GM19438 (cell line): Measurements from ENCODE around the gene SMTN.
"Not testable (repeated sequence)": the region's sequence is repeated elsewhere in the genome, so short reads cannot be mapped to it uniquely, and the experiment has no call there.

Experiments used
- ATAC-seq: cut with Tn5 transposase; IDR thresholded peaks from one replicate; pipeline ENCODE4 v1.9.1; 2021; ENCODE audit warnings: low read depth; ENCODE audit not compliant: unreplicated experiment

Gene SMTN

DNA sequence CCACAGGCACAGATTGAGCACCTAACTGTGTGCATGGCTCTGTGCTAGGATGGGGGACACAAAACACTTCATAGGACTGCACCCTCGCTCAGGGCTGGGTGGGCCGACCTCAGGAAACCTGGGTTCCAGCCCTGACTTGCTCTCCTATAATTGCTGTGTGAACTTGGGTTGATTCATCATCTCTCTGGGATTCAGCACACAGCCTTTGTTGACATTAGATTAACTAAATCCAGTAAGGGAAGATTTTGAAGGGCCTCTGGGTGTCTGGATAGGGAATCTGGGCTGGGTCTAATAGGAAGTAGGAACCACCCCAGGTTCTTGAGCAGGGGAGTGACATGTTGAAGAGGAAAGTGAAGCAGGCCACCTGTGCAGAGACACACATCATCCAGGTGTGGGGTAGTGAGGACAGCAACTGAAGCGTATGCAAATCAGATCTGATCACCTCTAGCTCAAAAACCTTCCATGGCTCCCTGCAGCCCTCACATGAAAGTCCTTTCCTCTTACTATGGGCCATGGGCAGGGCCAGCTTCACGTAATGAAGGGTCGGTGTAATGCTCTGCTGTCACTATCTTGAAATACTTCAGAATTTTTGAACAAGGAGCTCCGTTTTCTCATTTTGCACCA, 11.3 kb upstream of the SMTN start:
- ATAC-seq, result not testable (repeated sequence)

DNA sequence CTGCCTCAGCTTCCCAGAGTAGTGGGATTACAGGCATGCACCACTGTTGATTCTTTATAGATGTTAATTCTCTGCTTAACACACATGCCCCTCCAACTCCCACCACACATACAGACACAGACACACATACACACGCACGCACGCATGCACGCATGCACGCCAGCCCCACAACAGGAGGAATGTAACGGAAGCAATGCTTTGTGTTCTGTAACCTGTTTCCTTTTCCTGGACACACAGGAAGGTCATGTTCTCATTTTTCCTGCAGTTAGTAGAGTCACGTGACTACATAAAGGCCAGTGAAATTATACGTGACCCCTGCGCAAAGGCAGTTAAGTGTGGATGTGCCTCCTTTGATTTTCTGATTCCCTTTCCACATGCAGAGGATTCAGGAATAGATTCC, 8.0 kb upstream of the SMTN start:
- not testable (repeated sequence) for ATAC-seq

DNA sequence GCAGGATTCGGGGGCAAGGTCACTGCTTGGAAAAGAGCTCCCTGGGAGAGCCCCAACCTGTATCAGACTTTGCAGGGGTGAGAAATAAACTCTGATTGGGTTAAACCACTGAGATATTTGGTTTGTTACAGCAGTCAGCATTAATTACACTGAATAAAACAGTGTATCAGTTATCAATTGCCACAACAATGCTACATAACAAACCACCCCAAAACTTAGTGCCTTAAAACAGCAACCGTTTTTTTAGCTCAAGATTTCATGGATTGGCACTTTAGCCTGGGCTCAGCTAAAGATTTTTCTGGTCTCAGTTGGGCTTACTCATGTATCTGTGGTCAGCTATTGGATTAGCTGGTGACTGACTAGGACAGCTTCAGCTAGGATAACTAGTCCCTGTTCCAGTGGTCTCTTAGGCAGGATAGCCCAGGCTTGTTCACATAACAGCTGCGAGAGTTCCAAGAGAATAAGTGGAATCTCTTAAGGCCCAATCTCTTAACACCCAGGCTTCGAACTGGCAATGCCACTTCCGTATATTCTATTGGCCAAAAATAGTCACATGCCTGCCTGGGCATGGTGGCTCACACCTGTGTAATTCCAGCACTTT, 7.5 kb upstream of the SMTN start:
- ATAC-seq, result not testable (repeated sequence)

DNA sequence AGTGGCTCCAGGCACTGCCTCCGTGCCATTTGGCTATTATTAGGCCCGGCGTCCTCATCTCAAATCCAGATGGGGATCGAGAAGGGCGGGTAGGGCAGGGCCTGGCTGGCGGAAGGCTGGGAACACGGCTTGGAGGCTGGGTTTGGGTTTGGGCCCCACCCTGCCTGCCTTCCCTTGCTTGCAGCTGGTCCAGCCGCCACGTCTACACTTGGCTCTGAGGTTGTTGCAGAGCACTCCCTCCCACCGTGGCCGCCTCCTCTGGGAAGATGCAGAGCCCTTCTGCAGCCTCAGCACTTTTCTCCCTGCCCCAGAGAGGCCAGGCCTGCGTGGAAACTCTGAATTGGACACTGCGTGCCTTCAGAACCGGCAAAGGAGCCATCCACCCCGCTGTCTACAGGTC, 5.2 kb upstream of the SMTN start:
- ATAC-seq, result no peak

DNA sequence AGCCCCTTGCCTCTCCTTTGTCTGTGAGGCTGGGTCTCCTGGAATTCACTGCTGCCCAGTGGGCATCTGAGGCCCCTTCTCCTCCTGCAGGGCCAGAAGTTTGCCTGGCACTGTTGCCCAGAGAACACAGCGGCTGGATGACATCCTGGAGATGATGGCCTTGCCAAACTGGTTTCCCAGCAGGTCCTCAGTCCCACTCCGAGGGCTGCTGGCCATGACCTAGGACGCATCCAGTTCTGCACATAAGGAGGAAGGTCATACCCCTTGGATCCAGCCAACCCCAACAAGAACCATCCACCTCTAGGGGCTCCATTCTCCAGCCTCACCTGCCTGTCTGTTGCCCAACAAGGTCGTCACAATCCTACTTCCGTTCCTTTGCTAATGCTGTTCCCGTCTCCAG, 3.4 kb upstream of the SMTN start:
- ATAC-seq, result no peak

DNA sequence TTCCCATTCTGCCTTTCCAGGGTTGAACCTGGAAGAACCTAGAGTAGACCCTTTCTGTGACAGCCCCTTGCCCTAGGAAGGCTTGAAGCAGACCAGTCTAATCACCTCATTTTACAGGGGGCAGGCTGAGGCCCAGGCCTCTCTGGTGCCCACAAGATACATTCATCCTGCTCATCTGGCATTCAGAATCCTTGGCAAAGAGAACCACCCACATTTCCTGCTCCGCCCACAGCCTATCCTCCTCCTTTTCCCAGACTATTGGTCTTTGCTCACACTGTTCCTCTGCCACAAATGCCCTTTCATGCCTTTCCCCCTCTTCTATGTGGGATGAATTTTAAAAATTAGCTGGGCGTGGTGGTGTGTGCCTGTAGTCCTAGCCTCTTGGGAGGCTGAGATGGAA, 2.7 kb upstream of the SMTN start:
- not testable (repeated sequence) for ATAC-seq

DNA sequence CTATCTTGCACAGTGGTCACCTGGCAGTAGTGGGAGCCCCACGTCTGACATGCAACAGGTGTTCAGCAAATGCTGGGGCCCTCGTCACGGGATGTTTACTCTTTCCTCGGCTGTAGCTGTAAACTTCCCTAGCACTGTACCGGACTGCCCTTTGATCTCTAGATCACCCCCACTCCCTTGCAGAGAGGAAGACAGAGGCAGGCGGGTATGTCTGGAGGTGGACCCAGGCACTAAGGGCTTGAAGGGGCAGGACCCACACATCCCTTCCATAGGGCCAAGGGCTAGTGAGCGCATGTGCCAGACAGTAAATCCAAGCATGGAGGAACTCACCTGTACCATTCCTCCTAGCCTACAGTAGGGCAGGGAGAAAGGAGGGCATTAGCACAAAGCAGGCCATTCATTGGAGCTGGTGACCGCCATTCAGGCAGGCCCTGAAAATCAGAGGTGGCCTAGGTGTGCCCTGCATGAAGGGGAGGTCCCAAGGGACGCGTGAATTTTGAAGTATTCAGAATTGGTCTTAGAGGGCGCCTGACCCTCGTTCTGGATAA, 1.9 kb upstream of the SMTN start:
- ATAC-seq, result no peak

DNA sequence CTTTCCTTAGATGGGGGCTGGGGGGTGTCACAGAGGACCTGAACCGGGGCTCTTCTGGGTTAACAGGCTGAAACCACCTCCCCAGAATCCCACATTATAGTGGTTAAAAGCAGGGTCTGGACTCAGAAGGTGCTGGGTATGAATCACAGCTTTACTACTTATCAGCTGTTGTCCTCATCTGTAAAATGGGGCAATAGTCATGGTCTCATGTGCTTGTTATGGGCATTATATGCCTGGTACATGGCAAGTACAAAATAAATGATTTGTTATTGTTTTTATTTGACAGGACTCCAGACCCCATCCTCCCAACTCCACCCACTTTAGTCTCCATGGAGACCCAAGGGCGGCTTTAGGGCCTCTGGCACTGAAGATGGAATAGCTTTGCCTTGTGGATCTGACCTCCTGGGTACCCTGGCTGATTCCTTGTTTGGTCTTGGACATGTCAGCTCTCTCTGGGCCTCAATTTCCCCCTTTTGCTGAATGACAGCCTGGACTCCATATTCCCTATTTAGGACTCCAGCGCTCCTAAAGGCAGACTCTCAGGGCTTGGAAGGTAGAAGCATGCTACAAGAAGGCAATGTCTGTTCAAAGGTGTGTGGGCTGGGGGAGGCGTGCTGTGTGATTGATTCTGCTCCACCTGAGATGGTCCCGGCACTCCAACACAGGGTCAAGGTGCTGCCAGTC, 812 bp upstream of the SMTN start:
- no peak for ATAC-seq

DNA sequence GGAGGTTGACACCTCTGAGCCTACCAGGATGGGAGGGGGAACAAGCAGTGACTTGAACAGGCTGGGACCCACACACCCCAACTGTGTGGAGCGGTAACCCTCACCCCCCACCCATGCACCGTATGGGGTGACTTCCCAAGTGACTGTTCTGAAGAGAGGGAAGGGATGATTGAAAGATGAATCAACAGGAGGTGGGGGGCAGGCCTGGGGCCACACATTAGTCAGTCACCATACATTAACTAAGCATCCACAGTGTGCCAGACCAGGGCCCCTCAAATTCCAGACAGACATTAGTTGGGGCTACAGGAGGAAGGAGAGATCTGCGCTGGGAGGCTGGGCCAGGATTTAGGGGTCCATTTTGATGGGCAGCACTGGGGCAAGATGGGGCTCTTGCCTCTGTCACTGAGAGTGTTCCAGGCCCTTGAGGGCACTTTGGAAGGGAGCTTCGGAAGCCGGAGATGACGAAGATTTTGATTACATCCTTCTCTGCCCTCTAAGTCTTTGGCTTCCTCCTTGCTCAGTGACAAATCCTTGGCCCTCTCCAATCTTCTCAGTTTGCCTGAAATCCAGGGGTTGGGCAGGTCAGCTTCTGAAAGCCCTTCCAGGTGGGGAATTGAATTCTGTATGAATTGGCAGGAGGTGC, 966 bp downstream of the SMTN start:
- ATAC-seq, result no peak

DNA sequence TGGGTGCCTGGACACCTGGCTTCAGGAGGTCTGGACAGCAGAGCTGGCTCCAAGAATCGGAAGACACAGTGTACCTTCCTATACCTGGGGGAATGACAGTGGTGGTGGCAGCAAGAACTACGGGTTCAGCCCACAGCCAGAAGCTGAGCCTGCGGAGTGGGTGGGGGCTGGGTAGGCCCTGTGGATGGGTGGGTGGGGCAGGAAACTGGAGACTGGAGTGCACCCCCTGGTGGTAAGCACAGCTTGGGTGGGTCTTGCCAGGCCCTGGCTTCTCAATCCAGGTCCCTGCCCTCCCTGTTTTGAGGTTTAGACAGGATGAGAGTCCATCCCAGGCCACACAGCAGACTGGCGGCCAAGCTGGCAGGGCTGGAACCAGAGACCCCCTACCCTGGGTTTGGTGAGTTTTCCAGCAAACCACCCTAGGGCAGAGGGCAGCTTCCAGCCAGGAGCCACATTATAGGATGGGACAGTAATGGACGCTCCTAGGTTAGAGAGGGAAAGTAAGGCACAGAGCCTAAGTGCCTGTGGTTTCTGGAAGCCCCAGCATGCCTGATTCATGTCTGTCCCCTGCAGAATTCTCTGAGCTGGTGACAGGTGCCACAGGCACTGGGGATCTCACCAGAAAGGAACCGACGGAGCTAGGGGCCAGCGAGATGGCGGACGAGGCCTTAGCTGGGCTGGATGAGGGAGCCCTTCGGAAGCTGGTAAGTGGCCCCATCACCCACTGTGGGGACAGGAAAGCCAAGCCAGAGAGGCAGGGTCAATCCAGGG, 1.7 kb downstream of the SMTN start:
- no peak for ATAC-seq

DNA sequence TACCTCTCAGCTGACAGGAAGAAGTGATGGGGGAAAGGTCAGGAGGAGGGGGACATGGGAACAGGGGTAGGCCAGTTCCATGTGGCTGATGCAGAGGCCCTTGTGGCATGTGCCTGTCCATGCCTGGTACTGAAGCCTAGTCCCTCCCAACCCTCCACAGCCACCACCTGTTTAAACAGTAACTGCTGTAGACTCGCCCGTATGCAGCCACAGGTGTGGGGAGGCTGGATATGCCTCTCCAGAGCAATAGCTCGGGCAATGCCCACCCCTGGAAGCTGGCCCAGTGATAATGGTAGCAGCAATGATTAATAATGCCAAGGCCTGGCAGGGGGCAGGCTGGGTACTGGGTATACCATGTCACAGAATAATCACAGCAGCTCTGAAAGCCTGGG, 2.3 kb downstream of the SMTN start:
- no peak for ATAC-seq

DNA sequence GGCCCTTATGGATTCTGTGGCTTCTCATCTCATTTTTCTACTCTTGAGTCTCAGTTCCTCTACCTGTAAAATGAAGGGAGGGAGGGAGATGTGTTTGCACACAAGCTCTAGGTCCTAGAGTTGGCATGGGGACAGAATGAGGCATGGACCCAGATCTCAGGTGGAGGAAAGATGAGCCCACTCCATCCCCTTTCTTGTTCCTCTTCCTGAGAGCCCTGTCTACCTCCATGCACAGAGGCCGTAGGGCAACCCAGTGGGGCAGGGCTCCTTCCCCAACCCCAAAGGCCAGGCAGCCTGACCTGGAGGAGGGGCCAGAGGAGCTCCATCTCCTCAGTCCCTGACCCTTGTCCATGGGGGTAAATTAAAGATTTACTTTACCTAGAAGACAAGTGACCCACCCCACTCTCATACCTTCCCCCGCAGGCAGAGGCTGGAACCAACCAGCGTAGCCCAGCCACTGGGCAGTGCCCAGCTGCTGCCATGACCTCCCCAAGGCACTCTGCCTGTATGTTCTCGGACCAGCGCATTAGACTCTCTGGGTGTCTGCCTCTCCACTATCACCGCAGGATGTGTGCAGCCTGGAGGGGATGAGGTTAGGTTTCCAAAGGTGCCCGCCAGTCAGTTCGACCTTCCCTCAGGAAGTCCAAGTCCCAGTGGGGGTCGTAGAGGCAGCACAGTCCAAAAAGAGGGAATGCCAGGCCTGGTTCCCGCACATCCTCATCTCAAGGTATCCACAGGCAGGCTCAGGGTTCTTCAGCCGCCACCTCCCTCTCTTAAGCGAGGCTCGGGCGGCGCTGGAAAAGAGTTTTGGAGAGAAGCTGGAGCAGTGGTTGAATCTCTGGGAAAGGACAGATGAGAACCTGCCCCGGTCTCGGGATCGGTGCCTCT, 3.0 kb downstream of the SMTN start:
- no peak for ATAC-seq

DNA sequence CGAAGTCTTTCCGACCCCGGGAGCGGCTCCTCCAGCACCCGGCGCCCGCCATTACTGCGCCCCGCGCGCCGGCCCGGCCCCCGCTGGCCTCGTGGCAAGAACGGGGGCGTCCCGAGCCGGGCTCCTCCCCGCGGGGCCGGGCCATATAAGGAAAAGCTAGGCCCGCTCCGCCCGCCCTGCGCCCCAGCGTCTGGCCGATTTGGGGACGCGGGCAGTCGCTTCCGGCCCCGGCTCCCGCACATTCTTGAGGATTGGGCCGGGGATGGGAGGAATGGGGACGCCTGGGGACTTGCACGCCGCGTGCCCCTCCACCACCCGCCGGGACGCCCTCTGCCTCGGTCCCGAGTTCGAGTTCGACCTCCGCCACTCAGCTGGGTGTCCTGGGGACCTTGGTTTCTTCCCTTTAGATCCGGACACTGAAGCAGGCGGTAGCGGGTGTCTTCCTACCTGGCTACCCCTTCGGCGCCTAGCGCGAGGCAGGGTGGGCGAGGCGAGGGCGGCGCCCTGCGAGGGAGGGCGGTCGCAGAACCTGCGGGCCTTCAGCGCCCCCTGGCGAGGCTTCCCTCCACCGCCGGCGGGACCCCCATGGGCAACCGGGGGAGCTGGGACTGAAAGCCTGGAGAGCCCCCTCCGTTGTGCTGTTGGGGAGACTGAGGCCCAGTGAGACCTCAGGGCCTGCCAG, 3.8 kb downstream of the SMTN start:
- peak; percentile 65 for ATAC-seq

DNA sequence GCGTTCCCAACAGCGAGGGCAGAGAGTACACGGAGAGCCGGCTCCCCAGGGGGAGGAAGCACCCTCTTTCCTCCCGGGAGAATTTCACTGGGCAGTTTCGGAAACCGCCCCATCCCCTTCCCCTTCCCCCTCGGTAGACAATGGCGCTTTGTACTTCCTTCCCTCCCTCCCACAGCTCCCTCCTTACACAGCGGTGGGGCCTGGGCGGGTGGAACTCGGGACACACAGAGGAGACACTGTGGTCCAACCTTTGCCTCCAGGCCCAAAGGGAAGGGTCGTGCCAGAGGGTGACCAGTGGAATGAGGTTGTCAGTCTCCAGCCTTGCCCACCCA, 4.3 kb downstream of the SMTN start:
- ATAC-seq, result no peak

DNA sequence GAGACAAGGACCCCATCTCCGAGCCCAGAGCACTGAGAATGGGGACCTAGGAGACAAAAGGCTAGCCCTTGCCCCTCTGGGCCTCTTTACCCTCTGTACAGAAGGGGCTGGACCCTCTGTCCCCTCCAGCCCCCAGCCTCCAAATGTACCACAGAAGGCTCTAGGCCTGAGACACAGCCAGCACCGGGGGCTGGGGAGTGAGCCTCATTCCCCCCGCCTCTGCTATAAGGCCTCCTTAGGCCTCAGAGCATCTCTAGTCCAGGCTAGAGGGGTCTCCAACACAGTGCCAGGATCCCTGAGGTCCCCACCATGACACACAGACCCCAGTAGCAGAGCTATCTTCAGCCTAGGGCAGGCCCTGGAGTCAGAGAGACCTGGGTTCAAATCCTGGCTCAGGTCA, 4.8 kb downstream of the SMTN start:
- ATAC-seq, result no peak

DNA sequence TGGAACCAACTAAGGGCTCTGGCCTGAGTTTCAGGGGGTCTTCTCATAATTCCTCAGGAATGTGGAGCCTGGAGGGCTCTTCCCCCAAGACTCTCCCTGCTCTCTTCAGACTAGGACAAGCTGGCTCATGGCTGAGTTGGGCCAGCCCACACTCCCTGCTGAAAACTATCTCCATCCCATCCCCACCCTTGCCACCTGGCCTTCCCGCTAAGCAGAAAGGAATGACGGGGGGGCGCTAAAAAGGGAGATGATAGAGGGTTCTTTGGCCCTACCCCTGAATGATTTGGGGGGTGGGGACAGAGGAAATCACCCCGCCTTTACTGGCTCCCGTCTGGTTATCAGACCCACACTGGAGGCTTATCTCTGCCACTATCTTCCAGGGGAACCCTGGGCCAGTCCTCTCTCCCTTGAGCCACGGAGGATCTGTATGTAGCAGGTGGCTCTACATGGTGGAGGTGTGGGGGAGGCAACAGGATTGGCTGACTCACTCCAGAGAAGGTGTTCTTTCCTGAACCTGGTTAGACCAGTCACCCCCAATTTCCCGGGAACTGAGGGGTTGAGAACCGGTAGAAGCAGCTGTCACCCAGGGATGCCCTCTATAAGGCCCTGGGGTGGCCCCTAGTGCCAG, 5.7 kb downstream of the SMTN start:
- no peak for ATAC-seq

DNA sequence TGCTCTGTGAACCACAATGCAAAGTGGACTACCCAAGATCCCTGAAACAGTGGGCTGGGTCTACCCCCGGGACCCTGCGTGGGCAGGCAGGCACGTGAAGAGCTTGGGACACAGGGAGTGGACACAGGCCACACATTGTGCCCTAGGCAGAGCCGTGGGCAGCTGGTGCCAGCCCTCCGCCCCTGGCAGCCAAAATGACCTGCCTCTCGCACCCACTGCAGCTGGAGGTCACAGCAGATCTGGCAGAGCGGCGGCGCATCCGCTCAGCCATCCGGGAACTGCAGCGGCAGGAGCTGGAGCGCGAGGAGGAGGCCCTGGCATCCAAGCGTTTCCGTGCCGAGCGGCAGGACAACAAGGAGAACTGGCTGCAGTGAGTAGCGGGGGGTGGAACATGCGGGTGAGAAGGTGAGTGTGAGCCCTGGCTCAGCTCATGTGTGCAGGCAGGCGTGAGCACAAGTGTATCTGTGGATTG, 6.7 kb downstream of the SMTN start:
- no peak for ATAC-seq

DNA sequence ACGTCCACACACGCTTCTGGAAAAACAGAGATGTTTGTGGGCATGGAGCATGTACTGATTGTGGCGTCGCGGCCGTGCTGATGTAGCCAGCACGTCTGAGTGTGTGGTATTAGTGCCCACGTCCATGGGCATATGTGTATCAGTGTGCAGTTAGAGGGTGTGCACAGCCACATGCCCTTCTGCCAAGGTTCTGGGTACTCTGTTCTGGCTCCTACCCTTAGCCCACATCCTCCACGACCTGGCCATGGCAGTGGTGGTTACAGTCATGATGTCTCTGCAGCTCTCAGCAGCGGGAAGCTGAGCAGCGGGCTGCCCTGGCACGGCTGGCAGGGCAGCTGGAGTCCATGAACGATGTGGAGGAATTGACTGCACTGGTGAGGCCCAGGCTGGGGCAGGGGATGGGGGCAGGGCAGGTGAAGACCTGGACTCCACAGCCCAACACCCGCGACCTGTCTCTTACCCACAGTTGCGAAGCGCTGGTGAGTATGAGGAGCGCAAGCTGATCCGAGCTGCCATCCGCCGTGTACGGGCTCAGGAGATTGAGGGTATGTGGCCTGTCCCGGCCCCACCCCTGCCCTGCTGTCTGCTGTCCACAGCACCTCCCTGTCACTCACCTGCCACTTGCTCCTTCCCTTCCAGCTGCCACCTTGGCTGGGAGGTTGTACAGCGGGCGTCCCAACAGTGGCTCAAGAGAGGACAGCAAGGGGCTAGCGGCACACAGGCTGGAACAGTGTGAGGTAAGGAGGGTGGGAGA, 7.3 kb downstream of the SMTN start:
- ATAC-seq, result no peak
